A549 (cell line): Measurements from ENCODE around the gene PIAS4. TPM values are rescaled to one million over a fixed set of nuclear protein-coding genes. Genes with fewer than 3 reads are reported as not detected.

Experiments used
- ATAC-seq, 2 experiments: fragments of 200-7000 bp in 1 of 2; fragments of >200 bp in 1 of 2; cut with Nextera tagmentation in 1 of 2; cut with Tn5 transposase in 1 of 2; 3 replicates each; pipeline versions ENCODE4 v1.8.0 to v1.9.1; 2018 to 2020; ENCODE audit warnings: mild to moderate bottlenecking in 1 of 2, moderate library complexity in 1 of 2
- CTCF ChIA-PET: fragments of 300-600 bp; sonication (Branson Sonifier 250); formaldehyde crosslinking; extraction: SDS; loops from one replicate; lab custom pipeline; 2021; ENCODE audit warnings: antibody characterized with exemption, inconsistent platforms; lab: Yijun Ruan, JAX
- POLR2A ChIA-PET: fragments of 350-600 bp; formaldehyde crosslinking; extraction: SDS; loops from one replicate; lab custom pipeline; 2021; ENCODE audit warnings: antibody characterized with exemption, inconsistent platforms; lab: Yijun Ruan, JAX
- DNase-seq, 2 experiments: peaks; one replicate each; pipeline versions ENCODE4 v3.0.0 to v3.0.0-alpha.2; 2011 to 2016; ENCODE audit warnings: low read depth in 1 of 2, low spot score in 1 of 2
- FAIRE-seq: peaks from 2 replicates; lab custom pipeline; 2011; peaks lifted over from hg19 to GRCh38; lab: Jason Lieb, UNC
- H3K27ac ChIP-seq, 2 experiments: fragments of >200 bp; sonication (Bioruptor Twin); formaldehyde crosslinking; 3 replicates each; pipeline ENCODE4 v1.5.1; 2016 to 2017
- H3K4me1 ChIP-seq: fragments of >200 bp; sonication (Bioruptor Twin); formaldehyde crosslinking; 3 replicates; pipeline ENCODE4 v1.6.1; 2016
- H3K4me2 ChIP-seq: fragments of >200 bp; sonication (Bioruptor Twin); formaldehyde crosslinking; 3 replicates; pipeline ENCODE4 v1.6.1; 2016
- H3K4me3 ChIP-seq: fragments of >200 bp; sonication (Bioruptor Twin); formaldehyde crosslinking; 3 replicates; pipeline ENCODE4 v1.5.1; 2016
- H3K9me3 ChIP-seq: fragments of >200 bp; sonication (Bioruptor Twin); formaldehyde crosslinking; 3 replicates; pipeline ENCODE4 v1.6.1; 2016
- BHLHE40 ChIP-seq: IDR thresholded peaks from 2 replicates; pipeline ENCODE4 v1.6.1; 2012; ENCODE audit warnings: low read depth, low read length, inconsistent platforms
- CBX2 ChIP-seq: fragments of 200-600 bp; sonication (generic); IDR thresholded peaks from 2 replicates; pipeline ENCODE4 v1.6.1; 2016; ENCODE audit warnings: low read depth, mild to moderate bottlenecking, borderline replicate concordance
- CHD2 ChIP-seq: fragments of 150-350 bp; IDR thresholded peaks from 2 replicates; pipeline ENCODE4 v1.6.1; 2014; ENCODE audit warnings: low read length; ENCODE audit not compliant: partially characterized antibody
- EHF ChIP-seq: fragments of 250-450 bp; sonication (Bioruptor Pico); IDR thresholded peaks from 2 replicates; pipeline ENCODE4 v1.5.0; 2020; ENCODE audit warnings: mild to moderate bottlenecking
- EHMT2 ChIP-seq: fragments of 200-600 bp; sonication (generic); IDR thresholded peaks from 2 replicates; pipeline ENCODE4 v1.6.1; 2016; ENCODE audit warnings: antibody characterized with exemption, low read depth, mild to moderate bottlenecking, moderate library complexity
- EP300 ChIP-seq, 2 experiments: fragments of >200 bp; sonication (Bioruptor Twin); formaldehyde crosslinking; IDR thresholded peaks; 2 replicates in 1 of 2; 3 replicates in 1 of 2; pipeline ENCODE4 v1.6.1; 2016 to 2017
- FOSL2 ChIP-seq, 2 experiments: fragments of 450-650 bp in 1 of 2; fragments of >200 bp in 1 of 2; sonication (Bioruptor Twin) in 1 of 2; formaldehyde crosslinking; IDR thresholded peaks; 2 replicates each; pipeline versions ENCODE4 v1.5.0 to v1.6.1; 2016 to 2020; ENCODE audit warnings: mild to moderate bottlenecking in 1 of 2, moderate library complexity in 1 of 2
- FOXS1 ChIP-seq: fragments of 250-450 bp; sonication (Bioruptor Pico); IDR thresholded peaks from 2 replicates; pipeline ENCODE4 v1.5.0; 2020; ENCODE audit warnings: mild to moderate bottlenecking, moderate library complexity
- HDAC2 ChIP-seq: fragments of 200-600 bp; sonication (generic); IDR thresholded peaks from 2 replicates; pipeline ENCODE4 v1.6.1; 2016
- HOXB13 ChIP-seq: fragments of 250-450 bp; sonication (Bioruptor Pico); IDR thresholded peaks from 2 replicates; pipeline ENCODE4 v1.5.0; 2020; ENCODE audit warnings: low read depth, mild to moderate bottlenecking, moderate library complexity
- JUN ChIP-seq, 2 experiments: fragments of >200 bp; sonication (Bioruptor Twin); formaldehyde crosslinking; IDR thresholded peaks; 2 replicates in 1 of 2; 3 replicates in 1 of 2; pipeline ENCODE4 v1.6.1; 2016 to 2017
- KDM1A ChIP-seq: fragments of 200-600 bp; sonication (generic); IDR thresholded peaks from 2 replicates; pipeline ENCODE4 v1.6.1; 2016; ENCODE audit warnings: low read depth, mild to moderate bottlenecking
- KDM5A ChIP-seq: fragments of 200-600 bp; sonication (generic); IDR thresholded peaks from 2 replicates; pipeline ENCODE4 v1.6.1; 2016; ENCODE audit warnings: antibody characterized with exemption, mild to moderate bottlenecking
- NFE2L2 ChIP-seq: fragments of 150-350 bp; conservative IDR thresholded peaks from 2 replicates; pipeline ENCODE4 v1.6.1; 2014; ENCODE audit warnings: low read length
- PHF8 ChIP-seq: fragments of 200-600 bp; sonication (generic); IDR thresholded peaks from 2 replicates; pipeline ENCODE4 v1.6.1; 2016; ENCODE audit warnings: low read depth, mild to moderate bottlenecking, antibody characterized with exemption, moderate library complexity, borderline replicate concordance
- RARB ChIP-seq: fragments of 250-450 bp; sonication (Bioruptor Pico); IDR thresholded peaks from 2 replicates; pipeline ENCODE4 v1.8.0; 2021; ENCODE audit warnings: mild to moderate bottlenecking, moderate library complexity
- TFCP2L1 ChIP-seq: fragments of 250-450 bp; sonication (Bioruptor Pico); IDR thresholded peaks from 2 replicates; pipeline ENCODE4 v1.5.0; 2021; ENCODE audit warnings: mild to moderate bottlenecking
- ZNF302 ChIP-seq: fragments of 250-450 bp; sonication (Bioruptor Pico); IDR thresholded peaks from 2 replicates; pipeline ENCODE4 v1.9.0; 2021; ENCODE audit warnings: inconsistent platforms, mild to moderate bottlenecking, moderate library complexity
- ZSCAN20 ChIP-seq: fragments of 250-450 bp; sonication (Bioruptor Pico); IDR thresholded peaks from 2 replicates; pipeline ENCODE4 v1.8.0; 2022; ENCODE audit warnings: mild to moderate bottlenecking, moderate library complexity
- WGBS: methylation state at CpG from one replicate; pipeline ENCODE4 v1.1.6; 2017; ENCODE audit errors: missing lambda C conversion rate; 5-methylcytosine and 5-hydroxymethylcytosine counted together
- polyA plus RNA-seq, 4 experiments: library from polyadenylated mRNA; depleted of rRNA in 3 of 4; stranded (reverse); fragments of >200 nt; fragmentation: RNase III in 1 of 4; extraction: RNeasy Plus Mini Kit Qiagen cat#74134 plus additional on column Dnase treatment in 1 of 4; gene quantifications; 2 replicates in 3 of 4; 3 replicates in 1 of 4; pipeline ENCODE4 v1.2.3, GENCODE V29; 2011 to 2017
- TF ChIP-seq, protein P1 (sequence below): IDR thresholded peaks from 2 replicates; pipeline ENCODE4 v1.6.1; 2012
- TF ChIP-seq, protein P2 (sequence below): fragments of >200 bp; sonication (Bioruptor Twin); formaldehyde crosslinking; IDR thresholded peaks from 3 replicates; pipeline ENCODE4 v1.6.1; 2016
- TF ChIP-seq, protein P3 (sequence below): fragments of 150-350 bp; IDR thresholded peaks from 2 replicates; pipeline ENCODE4 v1.6.1; 2014; ENCODE audit warnings: low read depth, mild to moderate bottlenecking, low read length
- TF ChIP-seq, protein P4 (sequence below): fragments of 200-600 bp; sonication (generic); IDR thresholded peaks from 2 replicates; pipeline ENCODE4 v1.6.1; 2016; ENCODE audit warnings: antibody characterized with exemption, mild to moderate bottlenecking, moderate library complexity
- TF ChIP-seq, protein P5 (sequence below): fragments of >200 bp; sonication (Bioruptor Twin); formaldehyde crosslinking; IDR thresholded peaks from 3 replicates; pipeline ENCODE4 v1.5.1; 2016

The PIAS4 gene
- polyA plus RNA-seq, 2 of the 4 experiments (the other 2 are of a cell fraction), result 5.2 to 12.8 TPM

DNA sequence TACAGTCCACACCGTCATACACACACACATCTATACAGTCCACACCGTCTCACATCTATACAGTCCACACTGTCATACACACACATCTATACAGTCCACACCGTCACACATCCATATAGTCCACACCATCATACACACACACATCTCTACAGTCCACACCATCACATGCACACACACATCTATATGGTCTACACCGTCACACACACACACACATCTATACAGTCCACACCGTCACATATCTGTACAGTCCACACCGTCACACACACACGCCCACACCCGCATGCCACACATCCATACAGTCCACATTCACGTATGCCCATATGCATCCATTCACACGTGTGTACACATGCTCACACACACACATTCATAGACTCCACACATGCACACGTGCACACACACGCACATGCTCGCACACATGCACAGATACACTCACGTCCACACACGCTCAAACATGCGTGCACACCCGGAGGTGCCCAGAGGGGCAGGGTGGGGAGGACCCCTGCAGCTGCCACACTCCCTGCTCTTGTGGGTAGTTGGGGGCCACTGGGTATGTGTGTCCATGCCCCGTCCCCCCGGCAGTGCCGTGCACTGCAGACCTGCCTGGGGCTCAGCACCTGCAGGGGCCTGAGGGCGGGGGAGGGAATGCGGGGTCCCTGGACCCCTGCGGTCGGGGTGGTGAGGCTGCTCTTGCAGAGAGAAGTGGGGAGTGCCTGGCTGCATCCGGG, 29.2 kb downstream of the PIAS4 start:
- H3K4me1 ChIP-seq, result no peaks in the 10 kb centered on the region
- POLR2A ChIA-PET, result no interaction called here
- FAIRE-seq, result no peak

DNA sequence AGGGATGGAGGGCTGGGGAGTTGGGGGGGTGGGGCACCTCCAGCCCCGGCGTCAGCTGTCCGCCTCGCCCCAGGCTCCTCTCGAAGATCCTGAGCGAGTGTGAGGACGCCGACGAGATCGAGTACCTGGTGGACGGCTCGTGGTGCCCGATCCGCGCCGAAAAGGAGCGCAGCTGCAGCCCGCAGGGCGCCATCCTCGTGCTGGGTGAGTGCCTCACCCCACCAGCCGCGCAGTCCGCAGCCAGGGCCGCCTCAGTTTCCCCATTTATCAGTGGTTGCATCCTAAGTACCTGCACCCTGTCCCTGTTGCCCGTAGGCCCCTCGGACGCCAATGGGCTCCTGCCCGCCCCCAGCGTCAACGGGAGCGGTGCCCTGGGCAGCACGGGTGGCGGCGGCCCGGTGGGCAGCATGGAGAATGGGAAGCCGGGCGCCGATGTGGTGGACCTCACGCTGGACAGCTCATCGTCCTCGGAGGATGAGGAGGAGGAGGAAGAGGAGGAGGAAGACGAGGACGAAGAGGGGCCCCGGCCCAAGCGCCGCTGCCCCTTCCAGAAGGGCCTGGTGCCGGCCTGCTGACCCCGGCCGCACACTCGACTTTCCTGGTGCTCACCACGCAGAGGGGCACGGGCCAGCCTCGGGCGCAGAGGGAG, 29.9 kb downstream of the PIAS4 start:
- H3K27ac ChIP-seq, result no peak overlapping the region
- no peak for DNase-seq
- H3K9me3 ChIP-seq, result no peaks in the 10 kb centered on the region
- no peaks in the 10 kb centered on the region for H3K4me1 ChIP-seq
- no peak for FAIRE-seq
- CTCF ChIA-PET, result no interaction called here
- POLR2A ChIA-PET, result no interaction called here
- 92% methylated on average over 51 of the region's 54 CpGs for WGBS
- no peak overlapping the region for H3K4me2 ChIP-seq
- H3K4me3 ChIP-seq, result no peak overlapping the region
- no peak for ATAC-seq
- TF ChIP-seq TFCP2L1 (CRISPR knock-in tag) (no peak), FOSL2 (IDR thresholded peaks at IDR 0.05) (no peak), FOSL2 (CRISPR knock-in tag; IDR thresholded peaks at IDR 0.05) (no peak), RARB (CRISPR knock-in tag) (no peak), EHMT2 (no peak), KDM5A (no peak), HOXB13 (CRISPR knock-in tag) (no peak), HDAC2 (no peak), CHD2 (no peak), BHLHE40 (no peak), CBX2 (no peak)
- TF ChIP-seq, protein P1, sequence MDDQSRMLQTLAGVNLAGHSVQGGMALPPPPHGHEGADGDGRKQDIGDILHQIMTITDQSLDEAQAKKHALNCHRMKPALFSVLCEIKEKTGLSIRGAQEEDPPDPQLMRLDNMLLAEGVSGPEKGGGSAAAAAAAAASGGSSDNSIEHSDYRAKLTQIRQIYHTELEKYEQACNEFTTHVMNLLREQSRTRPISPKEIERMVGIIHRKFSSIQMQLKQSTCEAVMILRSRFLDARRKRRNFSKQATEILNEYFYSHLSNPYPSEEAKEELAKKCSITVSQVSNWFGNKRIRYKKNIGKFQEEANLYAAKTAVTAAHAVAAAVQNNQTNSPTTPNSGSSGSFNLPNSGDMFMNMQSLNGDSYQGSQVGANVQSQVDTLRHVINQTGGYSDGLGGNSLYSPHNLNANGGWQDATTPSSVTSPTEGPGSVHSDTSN, result no peak
- TF ChIP-seq, protein P2, sequence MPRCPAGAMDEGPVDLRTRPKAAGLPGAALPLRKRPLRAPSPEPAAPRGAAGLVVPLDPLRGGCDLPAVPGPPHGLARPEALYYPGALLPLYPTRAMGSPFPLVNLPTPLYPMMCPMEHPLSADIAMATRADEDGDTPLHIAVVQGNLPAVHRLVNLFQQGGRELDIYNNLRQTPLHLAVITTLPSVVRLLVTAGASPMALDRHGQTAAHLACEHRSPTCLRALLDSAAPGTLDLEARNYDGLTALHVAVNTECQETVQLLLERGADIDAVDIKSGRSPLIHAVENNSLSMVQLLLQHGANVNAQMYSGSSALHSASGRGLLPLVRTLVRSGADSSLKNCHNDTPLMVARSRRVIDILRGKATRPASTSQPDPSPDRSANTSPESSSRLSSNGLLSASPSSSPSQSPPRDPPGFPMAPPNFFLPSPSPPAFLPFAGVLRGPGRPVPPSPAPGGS, result no peak

More for the DNA sequence above, 29.2 kb downstream of the PIAS4 start:
- Histone ChIP-seq H3K9me3 (no peaks in the 10 kb centered on the region), H3K4me2 (no peak overlapping the region), H3K27ac (no peak overlapping the region), H3K4me3 (no peak overlapping the region)
- no peak for ATAC-seq
- WGBS, result 96% methylated on average over 19 of the region's 25 CpGs
- CTCF ChIA-PET, result no interaction called here
- TF ChIP-seq, protein P3, sequence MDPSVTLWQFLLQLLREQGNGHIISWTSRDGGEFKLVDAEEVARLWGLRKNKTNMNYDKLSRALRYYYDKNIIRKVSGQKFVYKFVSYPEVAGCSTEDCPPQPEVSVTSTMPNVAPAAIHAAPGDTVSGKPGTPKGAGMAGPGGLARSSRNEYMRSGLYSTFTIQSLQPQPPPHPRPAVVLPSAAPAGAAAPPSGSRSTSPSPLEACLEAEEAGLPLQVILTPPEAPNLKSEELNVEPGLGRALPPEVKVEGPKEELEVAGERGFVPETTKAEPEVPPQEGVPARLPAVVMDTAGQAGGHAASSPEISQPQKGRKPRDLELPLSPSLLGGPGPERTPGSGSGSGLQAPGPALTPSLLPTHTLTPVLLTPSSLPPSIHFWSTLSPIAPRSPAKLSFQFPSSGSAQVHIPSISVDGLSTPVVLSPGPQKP, result no peak
- no peak for TF ChIP-seq EHMT2
- no peak for TF ChIP-seq EP300 (IDR thresholded peaks at IDR 0.05)
- no peak for TF ChIP-seq HDAC2
- no peak for TF ChIP-seq ZNF302 (CRISPR knock-in tag)
- TF ChIP-seq PHF8, result no peak
- no peak for TF ChIP-seq JUN (IDR thresholded peaks at IDR 0.05)
- no peak for TF ChIP-seq KDM1A
- TF ChIP-seq HOXB13 (CRISPR knock-in tag), result no peak
- no peak for TF ChIP-seq TFCP2L1 (CRISPR knock-in tag)
- TF ChIP-seq, protein P1, result no peak
- TF ChIP-seq, protein P4, sequence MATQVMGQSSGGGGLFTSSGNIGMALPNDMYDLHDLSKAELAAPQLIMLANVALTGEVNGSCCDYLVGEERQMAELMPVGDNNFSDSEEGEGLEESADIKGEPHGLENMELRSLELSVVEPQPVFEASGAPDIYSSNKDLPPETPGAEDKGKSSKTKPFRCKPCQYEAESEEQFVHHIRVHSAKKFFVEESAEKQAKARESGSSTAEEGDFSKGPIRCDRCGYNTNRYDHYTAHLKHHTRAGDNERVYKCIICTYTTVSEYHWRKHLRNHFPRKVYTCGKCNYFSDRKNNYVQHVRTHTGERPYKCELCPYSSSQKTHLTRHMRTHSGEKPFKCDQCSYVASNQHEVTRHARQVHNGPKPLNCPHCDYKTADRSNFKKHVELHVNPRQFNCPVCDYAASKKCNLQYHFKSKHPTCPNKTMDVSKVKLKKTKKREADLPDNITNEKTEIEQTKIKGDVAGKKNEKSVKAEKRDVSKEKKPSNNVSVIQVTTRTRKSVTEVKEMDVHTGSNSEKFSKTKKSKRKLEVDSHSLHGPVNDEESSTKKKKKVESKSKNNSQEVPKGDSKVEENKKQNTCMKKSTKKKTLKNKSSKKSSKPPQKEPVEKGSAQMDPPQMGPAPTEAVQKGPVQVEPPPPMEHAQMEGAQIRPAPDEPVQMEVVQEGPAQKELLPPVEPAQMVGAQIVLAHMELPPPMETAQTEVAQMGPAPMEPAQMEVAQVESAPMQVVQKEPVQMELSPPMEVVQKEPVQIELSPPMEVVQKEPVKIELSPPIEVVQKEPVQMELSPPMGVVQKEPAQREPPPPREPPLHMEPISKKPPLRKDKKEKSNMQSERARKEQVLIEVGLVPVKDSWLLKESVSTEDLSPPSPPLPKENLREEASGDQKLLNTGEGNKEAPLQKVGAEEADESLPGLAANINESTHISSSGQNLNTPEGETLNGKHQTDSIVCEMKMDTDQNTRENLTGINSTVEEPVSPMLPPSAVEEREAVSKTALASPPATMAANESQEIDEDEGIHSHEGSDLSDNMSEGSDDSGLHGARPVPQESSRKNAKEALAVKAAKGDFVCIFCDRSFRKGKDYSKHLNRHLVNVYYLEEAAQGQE, result no peak
- TF ChIP-seq ZSCAN20, result no peak
- no peak for TF ChIP-seq NFE2L2
- no peak for TF ChIP-seq BHLHE40
- TF ChIP-seq EHF, result no peak
- no peak for TF ChIP-seq FOXS1 (CRISPR knock-in tag)
- TF ChIP-seq, protein P5, sequence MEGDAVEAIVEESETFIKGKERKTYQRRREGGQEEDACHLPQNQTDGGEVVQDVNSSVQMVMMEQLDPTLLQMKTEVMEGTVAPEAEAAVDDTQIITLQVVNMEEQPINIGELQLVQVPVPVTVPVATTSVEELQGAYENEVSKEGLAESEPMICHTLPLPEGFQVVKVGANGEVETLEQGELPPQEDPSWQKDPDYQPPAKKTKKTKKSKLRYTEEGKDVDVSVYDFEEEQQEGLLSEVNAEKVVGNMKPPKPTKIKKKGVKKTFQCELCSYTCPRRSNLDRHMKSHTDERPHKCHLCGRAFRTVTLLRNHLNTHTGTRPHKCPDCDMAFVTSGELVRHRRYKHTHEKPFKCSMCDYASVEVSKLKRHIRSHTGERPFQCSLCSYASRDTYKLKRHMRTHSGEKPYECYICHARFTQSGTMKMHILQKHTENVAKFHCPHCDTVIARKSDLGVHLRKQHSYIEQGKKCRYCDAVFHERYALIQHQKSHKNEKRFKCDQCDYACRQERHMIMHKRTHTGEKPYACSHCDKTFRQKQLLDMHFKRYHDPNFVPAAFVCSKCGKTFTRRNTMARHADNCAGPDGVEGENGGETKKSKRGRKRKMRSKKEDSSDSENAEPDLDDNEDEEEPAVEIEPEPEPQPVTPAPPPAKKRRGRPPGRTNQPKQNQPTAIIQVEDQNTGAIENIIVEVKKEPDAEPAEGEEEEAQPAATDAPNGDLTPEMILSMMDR, result no peak
- DNase-seq, result no peak
